HepG2 (cell line): Measurements from ENCODE around the gene CDT1. TPM values are rescaled to one million over a fixed set of nuclear protein-coding genes. Genes with fewer than 3 reads are reported as not detected.
A peak's percentile ranks its signal among the peaks of the same experiment; 100 is the strongest.

Experiments used
- ATAC-seq: fragments of 200-7000 bp; cut with Tn5 transposase; 3 replicates; pipeline ENCODE4 v1.9.1; 2020; ENCODE audit warnings: mild to moderate bottlenecking, moderate library complexity
- BruUV-seq: library from RNA; stranded (reverse); fragments of 400-500 nt; replicated peaks from 2 replicates; lab custom pipeline; 2021; lab: Mats Ljungman, UMichigan
- CTCF ChIA-PET: fragments of 300-600 bp; formaldehyde crosslinking; extraction: SDS; loops from one replicate; lab custom pipeline; 2021; ENCODE audit warnings: low total read pairs, inconsistent platforms, low intra/inter-chr PET ratio; lab: Yijun Ruan, JAX
- POLR2A ChIA-PET: fragments of 350-600 bp; sonication (Branson Sonifier 250); formaldehyde crosslinking; loops from one replicate; lab custom pipeline; 2020; ENCODE audit warnings: antibody characterized with exemption, inconsistent platforms; lab: Yijun Ruan, JAX
- DNase-seq: peaks from one replicate; pipeline ENCODE4 v3.0.0-alpha.2; 2015; ENCODE audit warnings: low spot score
- FAIRE-seq: peaks from 3 replicates; lab custom pipeline; 2011; peaks lifted over from hg19 to GRCh38; lab: Jason Lieb, UNC
- H2AFZ ChIP-seq: one replicate; pipeline ENCODE4 v1.6.1; 2011; ENCODE audit warnings: low read length, inconsistent platforms
- H3K27ac ChIP-seq: fragments of 300-600 bp; 3 replicates; pipeline ENCODE4 v1.8.0; 2011; ENCODE audit warnings: mixed run types, mild to moderate bottlenecking, mixed read lengths, low read length, inconsistent platforms; ENCODE audit not compliant: insufficient read depth; ENCODE audit errors: extremely low read length
- H3K27me3 ChIP-seq, 2 experiments: fragments of 200-600 bp in 1 of 2; 2 replicates in 1 of 2; 3 replicates in 1 of 2; pipeline versions ENCODE4 v1.6.0 to v1.8.0; 2011; ENCODE audit warnings: low read length in 2 of 2, mild to moderate bottlenecking in 2 of 2, moderate library complexity in 2 of 2, inconsistent platforms in 1 of 2; ENCODE audit not compliant: insufficient read depth in 2 of 2, control insufficient read depth in 1 of 2
- H3K36me3 ChIP-seq, 2 experiments: fragments of 200-600 bp in 1 of 2; replicated peaks in 1 of 2; 2 replicates in 1 of 2; 3 replicates in 1 of 2; pipeline versions ENCODE4 v1.5.1 to v1.8.0; 2011; ENCODE audit warnings: low read length in 2 of 2, inconsistent platforms in 1 of 2; ENCODE audit not compliant: insufficient read depth in 2 of 2, control insufficient read depth in 1 of 2
- H3K4me1 ChIP-seq: 2 replicates; pipeline ENCODE4 v1.5.1; 2012; ENCODE audit warnings: low read length, inconsistent platforms; ENCODE audit not compliant: insufficient read depth
- H3K4me2 ChIP-seq: 2 replicates; pipeline ENCODE4 v1.6.0; 2011; ENCODE audit warnings: low read depth, low read length, inconsistent platforms
- H3K4me3 ChIP-seq, 3 experiments: fragments of 200-600 bp in 1 of 3; sonication (generic), shearing (Covaris generic) in 1 of 3; replicated peaks in 1 of 3; 2 replicates each; pipeline ENCODE4 v1.5.1; 2011 to 2016; ENCODE audit warnings: low read length in 3 of 3, inconsistent platforms in 2 of 3, low read depth in 2 of 3, mild to moderate bottlenecking in 2 of 3, control low read depth in 1 of 3, mixed read lengths in 1 of 3; ENCODE audit not compliant: insufficient read depth in 1 of 3
- H3K79me2 ChIP-seq: one replicate; pipeline ENCODE4 v1.6.1; 2011; ENCODE audit warnings: low read length, inconsistent platforms; ENCODE audit not compliant: insufficient read depth
- H3K9ac ChIP-seq: 2 replicates; pipeline ENCODE4 v1.6.0; 2011; ENCODE audit warnings: mild to moderate bottlenecking, low read depth, low read length, inconsistent platforms; ENCODE audit not compliant: insufficient read depth
- H3K9me3 ChIP-seq: 2 replicates; pipeline ENCODE4 v1.5.1; 2012; ENCODE audit warnings: mild to moderate bottlenecking, low read length
- H4K20me1 ChIP-seq: 2 replicates; pipeline ENCODE4 v1.6.0; 2011; ENCODE audit warnings: inconsistent platforms, mild to moderate bottlenecking, low read length, moderate library complexity; ENCODE audit not compliant: insufficient read depth
- CENPT ChIP-seq: sonication (generic); formaldehyde crosslinking; IDR thresholded peaks from 2 replicates; pipeline ENCODE4 v1.8.0; 2022; ENCODE audit warnings: low read depth, mild to moderate bottlenecking, moderate library complexity, missing genetic modification reagents
- POLR2G ChIP-seq: fragments of 200-400 bp; formaldehyde crosslinking; IDR thresholded peaks from 2 replicates; pipeline ENCODE4 v1.6.1; 2018; ENCODE audit warnings: mild to moderate bottlenecking, low read depth, low read length, moderate library complexity
- TBX2 ChIP-seq: sonication (generic); formaldehyde crosslinking; IDR thresholded peaks from 2 replicates; pipeline ENCODE4 v1.5.0; 2020; ENCODE audit warnings: missing genetic modification reagents, mild to moderate bottlenecking, borderline replicate concordance
- TFDP1 ChIP-seq: IDR thresholded peaks from 2 replicates; pipeline ENCODE4 v1.6.1; 2016; ENCODE audit warnings: missing compliant biosample characterization, missing genetic modification reagents, borderline replicate concordance
- YEATS2 ChIP-seq: sonication (generic); formaldehyde crosslinking; IDR thresholded peaks from 2 replicates; pipeline ENCODE4 v1.4.0; 2020; ENCODE audit warnings: missing genetic modification reagents, borderline replicate concordance
- ZC3H13 ChIP-seq: sonication (generic); formaldehyde crosslinking; IDR thresholded peaks from 2 replicates; pipeline ENCODE4 v1.8.1; 2023; ENCODE audit warnings: mild to moderate bottlenecking, missing genetic modification reagents, moderate library complexity
- WGBS: methylation state at CpG from one replicate; pipeline ENCODE4 v1.1.6; 2017; ENCODE audit warnings: low lambda C conversion rate; 5-methylcytosine and 5-hydroxymethylcytosine counted together
- in situ Hi-C: cut with HindIII; loops from 2 replicates; pipeline ENCODE4 v1.10.0; 2017; ENCODE audit warnings: low pct_unique_long_range_greater_than_20kb; ENCODE audit not compliant: extremely low pct_ligation_motif_present
- intact Hi-C: fragments of 100-400 bp; cut with micrococcal nuclease; formaldehyde crosslinking; loops from one replicate; pipeline ENCODE4 v1.10.0; 2022; ENCODE audit not compliant: unreplicated experiment
- polyA plus RNA-seq, 8 experiments: library from polyadenylated mRNA; depleted of rRNA in 3 of 8; stranded (reverse) in 7 of 8; unstranded in 1 of 8; fragments of >200 nt; fragmentation: Illumina TruSeq in 4 of 8; extraction: Trizol in 4 of 8; gene quantifications; 2 replicates each; pipeline versions ENCODE4 v1.2.1 to v1.2.3, GENCODE V29; 2011 to 2016; ENCODE audit warnings: low read depth in 4 of 8, missing spikeins in 1 of 8, mixed read lengths in 1 of 8; ENCODE audit not compliant: insufficient read depth in 1 of 8
- total RNA-seq, 5 experiments: library from RNA; depleted of rRNA; stranded (reverse); fragments of >200 nt; fragmentation: Illumina TruSeq; extraction: Trizol; gene quantifications; 2 replicates each; pipeline ENCODE4 v1.2.3, GENCODE V29; 2016; ENCODE audit warnings: low read depth in 1 of 5

Gene CDT1
- total and polyA plus RNA-seq, 2 of the 13 experiments (the other 11 are each of a cell fraction or from before 2014, with no cell fraction given): 23.1 to 23.8 TPM

DNA sequence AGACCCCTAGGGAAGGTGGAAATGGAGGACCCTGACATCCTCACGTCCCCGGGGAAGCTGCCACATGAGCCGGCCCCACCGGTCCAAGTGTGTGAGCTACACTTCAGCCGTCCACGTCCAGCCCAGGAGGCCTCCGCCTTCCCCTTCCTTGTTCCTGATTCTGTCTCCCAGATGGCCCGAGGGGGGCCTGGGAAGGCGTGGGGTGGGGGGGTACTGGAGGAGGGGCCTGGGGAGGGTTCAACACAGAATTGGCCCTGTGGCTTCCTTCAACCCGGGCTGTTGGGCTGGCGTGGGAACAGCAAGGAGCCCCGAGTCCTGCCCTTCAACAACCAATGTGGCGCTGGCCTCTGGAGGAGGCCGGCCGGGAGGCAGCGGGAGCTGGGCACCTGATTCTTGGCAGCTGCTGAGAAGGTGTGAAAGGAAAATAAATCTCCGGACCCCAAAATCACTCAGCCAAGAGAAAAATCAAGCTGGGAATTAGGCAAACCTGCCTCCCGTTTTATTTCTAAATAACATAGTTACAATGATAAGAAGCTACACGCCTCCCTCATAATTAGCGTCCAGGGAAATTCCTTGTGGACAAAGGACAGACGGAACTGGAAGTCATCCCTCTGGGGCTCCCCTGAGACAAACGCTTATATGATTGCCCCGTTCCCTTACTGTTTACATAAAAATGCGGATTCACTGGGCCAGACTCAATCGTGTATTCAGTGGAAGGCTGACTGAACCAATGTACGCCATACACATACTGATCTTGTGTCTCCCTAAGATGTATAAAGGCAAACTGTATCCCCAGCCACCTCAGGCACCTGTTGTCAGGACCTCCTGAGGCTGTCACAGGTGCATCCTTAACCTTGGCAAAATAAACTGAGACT, 9.9 kb downstream of the CDT1 start:
- no peak for DNase-seq
- Histone ChIP-seq H3K4me1 (peaks cover 44% of the 10 kb centered on the region), H3K27ac (no peak overlapping the region), H3K4me2 (no peak overlapping the region), H3K27me3 (peaks cover 0 to 5% of the 10 kb centered on the region in 2 experiments; a peak in 1 of 5 replicates), H3K79me2 (peaks cover 21% of the 10 kb centered on the region), H3K36me3 (peaks cover 4 to 14% of the 10 kb centered on the region in 2 experiments; a peak in 3 of 5 replicates), H2AFZ (no peak overlapping the region), H3K4me3 (peak overlapping the region in 1 of 3 experiments; percentile 90; a peak in 1 of 6 replicates), H4K20me1 (peaks cover 14% of the 10 kb centered on the region; the same call in 1 of the 2 replicates), H3K9ac (no peak overlapping the region), H3K9me3 (no peaks in the 10 kb centered on the region)
- ChIA-PET POLR2A (interaction anchor here (1.6 to 4.9 kb wide), 5 partner anchors 30 to 404 kb away, joined by 4 to 36 read pairs (median 12); partner anchors contain the start of genes GALNS, TRAPPC2L and ZNF778), CTCF (no interaction called here)
- in situ Hi-C loops: loop anchor here (5.0 kb wide), 1 partner anchor 44 kb away; the partner anchor contains the start of genes GALNS and TRAPPC2L
- TF ChIP-seq ZC3H13: 0 out of 2 replicates have a peak, but pooled peaks have one; percentile 33
- TF ChIP-seq YEATS2 (CRISPR knock-in tag): no peak
- peak; percentile 34; the same call in 1 of the 2 replicates for TF ChIP-seq POLR2G
- no peak for TF ChIP-seq CENPT (CRISPR knock-in tag)
- TF ChIP-seq TFDP1 (CRISPR knock-in tag): no peak
- 0 out of 2 replicates have a peak, but pooled peaks have one; percentile 16 for TF ChIP-seq TBX2 (CRISPR knock-in tag)
- no peak for ATAC-seq
- BruUV-seq: no TSS peak
- intact Hi-C loops: loop anchor here (5.0 kb wide), 1 partner anchor 56 kb away; no protein-coding TSS in a partner anchor
- FAIRE-seq: no peak
- 56% methylated on average over 18 of the region's 26 CpGs for WGBS
